ENCODE measurements around the gene SLC22A4.

The SLC22A4 gene

GRCh38 chr5:132376694-132377641, 82.8 kb downstream of the SLC22A4 start:
- no peaks in the 10 kb centered on the region for H3K9me3 ChIP-seq (ENCODE audit: control insufficient read depth, low read length)
- H3K4me1 ChIP-seq (ENCODE audit: control insufficient read depth, insufficient read depth, low read length), result peaks cover 18% of the 10 kb centered on the region
- DNase-seq (ENCODE audit: low read depth), result no peak
- no peaks in the 10 kb centered on the region for H3K27me3 ChIP-seq (replicated peaks; ENCODE audit: control insufficient read depth, insufficient read depth, low read length)
- H3K36me3 ChIP-seq (ENCODE audit: control insufficient read depth, insufficient read depth, low read length, severe bottlenecking), result no peaks in the 10 kb centered on the region
- no peak overlapping the region for H3K9ac ChIP-seq (ENCODE audit: low read length)
- no peak overlapping the region for H3K4me3 ChIP-seq (ENCODE audit: low read length)

GRCh38 chr5:132377738-132378137, 83.5 kb downstream of the SLC22A4 start:
- Histone ChIP-seq H3K9me3 (ENCODE audit: control insufficient read depth, low read length) (no peaks in the 10 kb centered on the region), H3K4me1 (ENCODE audit: control insufficient read depth, insufficient read depth, low read length) (peaks cover 10% of the 10 kb centered on the region), H3K9ac (ENCODE audit: low read length) (no peak overlapping the region), H3K4me3 (ENCODE audit: low read length) (no peak overlapping the region), H3K27me3 (replicated peaks; ENCODE audit: control insufficient read depth, insufficient read depth, low read length) (no peaks in the 10 kb centered on the region), H3K36me3 (ENCODE audit: control insufficient read depth, insufficient read depth, low read length, severe bottlenecking) (no peaks in the 10 kb centered on the region)
- DNase-seq (ENCODE audit: low read depth), result no peak

GRCh38 chr5:132378580-132378979, 84.4 kb downstream of the SLC22A4 start:
- no peaks in the 10 kb centered on the region for H3K36me3 ChIP-seq (ENCODE audit: control insufficient read depth, insufficient read depth, low read length, severe bottlenecking)
- peaks cover 7% of the 10 kb centered on the region for H3K4me1 ChIP-seq (ENCODE audit: control insufficient read depth, insufficient read depth, low read length)
- H3K4me3 ChIP-seq (ENCODE audit: low read length), result no peak overlapping the region
- no peaks in the 10 kb centered on the region for H3K27me3 ChIP-seq (replicated peaks; ENCODE audit: control insufficient read depth, insufficient read depth, low read length)
- no peak overlapping the region for H3K9ac ChIP-seq (ENCODE audit: low read length)
- no peaks in the 10 kb centered on the region for H3K9me3 ChIP-seq (ENCODE audit: control insufficient read depth, low read length)
- DNase-seq (ENCODE audit: low read depth), result no peak

- H3K36me3 ChIP-seq (ENCODE audit: control insufficient read depth, insufficient read depth, low read length, severe bottlenecking), result no peaks in the 10 kb centered on the region
- no peak for DNase-seq (ENCODE audit: low read depth)
- H3K4me3 ChIP-seq (ENCODE audit: low read length), result no peak overlapping the region
- no peaks in the 10 kb centered on the region for H3K9me3 ChIP-seq (ENCODE audit: control insufficient read depth, low read length)
- H3K27me3 ChIP-seq (replicated peaks; ENCODE audit: control insufficient read depth, insufficient read depth, low read length), result no peaks in the 10 kb centered on the region
- no peak overlapping the region for H3K9ac ChIP-seq (ENCODE audit: low read length)
- H3K4me1 ChIP-seq (ENCODE audit: control insufficient read depth, insufficient read depth, low read length), result peaks cover 7% of the 10 kb centered on the region
Measured at GRCh38 chr5:132380047-132380446, 85.9 kb downstream of the SLC22A4 start.

GRCh38 chr5:132380741-132381140, 86.5 kb downstream of the SLC22A4 start:
- H3K36me3 ChIP-seq (ENCODE audit: control insufficient read depth, insufficient read depth, low read length, severe bottlenecking), result no peaks in the 10 kb centered on the region

GRCh38 chr5:132381614-132382013, 87.4 kb downstream of the SLC22A4 start:
- Histone ChIP-seq H3K4me3 (ENCODE audit: low read length) (no peak overlapping the region), H3K27me3 (replicated peaks; ENCODE audit: control insufficient read depth, insufficient read depth, low read length) (no peaks in the 10 kb centered on the region), H3K9ac (ENCODE audit: low read length) (no peak overlapping the region), H3K9me3 (ENCODE audit: control insufficient read depth, low read length) (no peaks in the 10 kb centered on the region), H3K4me1 (ENCODE audit: control insufficient read depth, insufficient read depth, low read length) (peaks cover 15% of the 10 kb centered on the region), H3K36me3 (ENCODE audit: control insufficient read depth, insufficient read depth, low read length, severe bottlenecking) (no peaks in the 10 kb centered on the region)
- DNase-seq (ENCODE audit: low read depth), result no peak

More at GRCh38 chr5:132380741-132381140, 86.5 kb downstream of the SLC22A4 start:
- H3K27me3 ChIP-seq (replicated peaks; ENCODE audit: control insufficient read depth, insufficient read depth, low read length), result no peaks in the 10 kb centered on the region
- H3K4me1 ChIP-seq (ENCODE audit: control insufficient read depth, insufficient read depth, low read length), result peaks cover 13% of the 10 kb centered on the region
- H3K9me3 ChIP-seq (ENCODE audit: control insufficient read depth, low read length), result no peaks in the 10 kb centered on the region
- no peak overlapping the region for H3K4me3 ChIP-seq (ENCODE audit: low read length)
- DNase-seq (ENCODE audit: low read depth), result no peak
- H3K9ac ChIP-seq (ENCODE audit: low read length), result no peak overlapping the region

DNA sequence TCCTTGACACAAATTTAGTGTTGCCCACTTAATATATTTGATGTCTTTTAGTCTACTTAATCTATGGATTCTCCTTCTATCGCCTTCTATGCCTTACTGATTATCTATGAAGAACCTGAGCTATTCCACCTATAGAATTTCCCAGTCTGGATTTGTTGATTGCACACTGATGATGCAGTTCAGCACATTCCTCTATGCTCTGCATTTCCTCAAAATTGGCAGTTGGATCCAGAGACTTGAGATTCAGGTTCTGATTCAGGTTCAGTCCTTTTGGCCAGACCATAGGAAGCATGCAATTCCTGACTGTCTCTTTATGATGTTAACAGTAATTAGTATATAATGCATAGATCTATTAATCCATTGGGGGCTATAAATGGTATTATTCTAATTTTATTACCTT, 89.1 kb downstream of the SLC22A4 start:
- no peaks in the 10 kb centered on the region for H3K27me3 ChIP-seq (replicated peaks; ENCODE audit: control insufficient read depth, insufficient read depth, low read length)
- H3K4me1 ChIP-seq (ENCODE audit: control insufficient read depth, insufficient read depth, low read length), result peaks cover 24% of the 10 kb centered on the region
- no peaks in the 10 kb centered on the region for H3K36me3 ChIP-seq (ENCODE audit: control insufficient read depth, insufficient read depth, low read length, severe bottlenecking)
- H3K9me3 ChIP-seq (ENCODE audit: control insufficient read depth, low read length), result no peaks in the 10 kb centered on the region
- H3K4me3 ChIP-seq (ENCODE audit: low read length), result no peak overlapping the region
- no peak for DNase-seq (ENCODE audit: low read depth)
- H3K9ac ChIP-seq (ENCODE audit: low read length), result no peak overlapping the region

- no peaks in the 10 kb centered on the region for H3K36me3 ChIP-seq (ENCODE audit: control insufficient read depth, insufficient read depth, low read length, severe bottlenecking)
- no peak overlapping the region for H3K4me3 ChIP-seq (ENCODE audit: low read length)
- H3K9me3 ChIP-seq (ENCODE audit: control insufficient read depth, low read length), result no peaks in the 10 kb centered on the region
- no peak overlapping the region for H3K9ac ChIP-seq (ENCODE audit: low read length)
- H3K4me1 ChIP-seq (ENCODE audit: control insufficient read depth, insufficient read depth, low read length), result peaks cover 31% of the 10 kb centered on the region
- DNase-seq (ENCODE audit: low read depth), result no peak
- H3K27me3 ChIP-seq (replicated peaks; ENCODE audit: control insufficient read depth, insufficient read depth, low read length), result no peaks in the 10 kb centered on the region
Measured at GRCh38 chr5:132383984-132384383, 89.8 kb downstream of the SLC22A4 start.

GRCh38 chr5:132384506-132385050, 90.4 kb downstream of the SLC22A4 start:
- Histone ChIP-seq H3K9ac (ENCODE audit: low read length) (no peak overlapping the region), H3K9me3 (ENCODE audit: control insufficient read depth, low read length) (no peaks in the 10 kb centered on the region), H3K4me1 (ENCODE audit: control insufficient read depth, insufficient read depth, low read length) (peaks cover 37% of the 10 kb centered on the region), H3K36me3 (ENCODE audit: control insufficient read depth, insufficient read depth, low read length, severe bottlenecking) (no peaks in the 10 kb centered on the region), H3K27me3 (replicated peaks; ENCODE audit: control insufficient read depth, insufficient read depth, low read length) (no peaks in the 10 kb centered on the region), H3K4me3 (ENCODE audit: low read length) (no peak overlapping the region)
- DNase-seq (ENCODE audit: low read depth), result no peak

GRCh38 chr5:132385326-132386105, 91.3 kb downstream of the SLC22A4 start:
- H3K36me3 ChIP-seq (ENCODE audit: control insufficient read depth, insufficient read depth, low read length, severe bottlenecking), result no peaks in the 10 kb centered on the region
- peak overlapping the region; percentile 44 for H3K9ac ChIP-seq (ENCODE audit: low read length)
- peaks cover 46% of the 10 kb centered on the region for H3K4me1 ChIP-seq (ENCODE audit: control insufficient read depth, insufficient read depth, low read length)
- H3K9me3 ChIP-seq (ENCODE audit: control insufficient read depth, low read length), result no peaks in the 10 kb centered on the region
- H3K27me3 ChIP-seq (replicated peaks; ENCODE audit: control insufficient read depth, insufficient read depth, low read length), result no peaks in the 10 kb centered on the region
- DNase-seq (ENCODE audit: low read depth), result peak; percentile 87
- no peak overlapping the region for H3K4me3 ChIP-seq (ENCODE audit: low read length)

- no peak overlapping the region for H3K4me3 ChIP-seq (ENCODE audit: low read length)
- H3K9ac ChIP-seq (ENCODE audit: low read length), result peak overlapping the region; percentile 11
- H3K27me3 ChIP-seq (replicated peaks; ENCODE audit: control insufficient read depth, insufficient read depth, low read length), result no peaks in the 10 kb centered on the region
- peaks cover 46% of the 10 kb centered on the region for H3K4me1 ChIP-seq (ENCODE audit: control insufficient read depth, insufficient read depth, low read length)
- no peaks in the 10 kb centered on the region for H3K9me3 ChIP-seq (ENCODE audit: control insufficient read depth, low read length)
- H3K36me3 ChIP-seq (ENCODE audit: control insufficient read depth, insufficient read depth, low read length, severe bottlenecking), result no peaks in the 10 kb centered on the region
- DNase-seq (ENCODE audit: low read depth), result peak; percentile 80
Measured at GRCh38 chr5:132386644-132387286, 92.6 kb downstream of the SLC22A4 start.

Measured in adipocyte (in vitro differentiated cells).